OCI-LY7 (cell line): Measurements from ENCODE around the gene STKLD1. TPM values are rescaled to one million over a fixed set of nuclear protein-coding genes. Genes with fewer than 3 reads are reported as not detected.

Experiments
- BruUV-seq: library from RNA; stranded (reverse); fragments of 400-500 nt; replicated peaks from 2 replicates; lab custom pipeline; 2021; lab: Mats Ljungman, UMichigan
- CTCF ChIA-PET: fragments of 300-600 bp; sonication (Branson Sonifier 250); formaldehyde crosslinking; loops from one replicate; lab custom pipeline; 2022; ENCODE audit warnings: antibody characterized with exemption; ENCODE audit not compliant: unreplicated experiment; lab: Charles Lee
- POLR2A ChIA-PET: fragments of 300-600 bp; sonication (Branson Sonifier 250); formaldehyde crosslinking; loops from one replicate; lab custom pipeline; 2022; ENCODE audit warnings: antibody characterized with exemption; lab: Charles Lee
- DNase-seq: peaks from one replicate; pipeline ENCODE4 v3.0.0-alpha.2; 2015; ENCODE audit warnings: low spot score
- H2AFZ ChIP-seq: fragments of 200-600 bp; sonication (generic), shearing (Covaris generic); 2 replicates; pipeline ENCODE4 v1.6.1; 2014; ENCODE audit warnings: mild to moderate bottlenecking, antibody characterized with exemption, low read length, moderate library complexity
- H3K27ac ChIP-seq: fragments of 200-600 bp; sonication (generic); 2 replicates; pipeline ENCODE4 v1.5.1; 2014; ENCODE audit warnings: mixed run types, low read depth, mild to moderate bottlenecking, moderate library complexity, low read length, inconsistent platforms; ENCODE audit not compliant: poor library complexity, severe bottlenecking
- H3K36me3 ChIP-seq: fragments of 200-600 bp; sonication (generic); 2 replicates; pipeline ENCODE4 v1.6.1; 2014; ENCODE audit warnings: mild to moderate bottlenecking, antibody characterized with exemption, low read length, moderate library complexity, mixed read lengths; ENCODE audit not compliant: insufficient read depth
- H3K4me1 ChIP-seq: fragments of 200-600 bp; sonication (generic); 2 replicates; pipeline ENCODE4 v1.5.1; 2014; ENCODE audit warnings: mild to moderate bottlenecking, low read length; ENCODE audit not compliant: insufficient read depth, poor library complexity, severe bottlenecking
- H3K4me2 ChIP-seq: fragments of 200-600 bp; sonication (generic); 2 replicates; pipeline ENCODE4 v1.6.1; 2014; ENCODE audit warnings: mild to moderate bottlenecking, low read length
- H3K4me3 ChIP-seq: fragments of 200-600 bp; sonication (generic); 2 replicates; pipeline ENCODE4 v1.5.1; 2014; ENCODE audit warnings: mild to moderate bottlenecking, low read depth, low read length; ENCODE audit not compliant: poor library complexity, severe bottlenecking
- H3K79me2 ChIP-seq: fragments of 200-600 bp; sonication (generic); 2 replicates; pipeline ENCODE4 v1.6.1; 2016; ENCODE audit warnings: low read depth, mild to moderate bottlenecking, low read length, moderate library complexity, mixed read lengths; ENCODE audit not compliant: insufficient read depth
- H3K9me2 ChIP-seq: fragments of 200-600 bp; sonication (generic); 2 replicates; pipeline ENCODE4 v1.6.1; 2016; ENCODE audit warnings: mild to moderate bottlenecking, low read length, mixed read lengths; ENCODE audit not compliant: insufficient read depth
- H3K9me3 ChIP-seq: fragments of 200-600 bp; sonication (generic); 2 replicates; pipeline ENCODE4 v1.6.1; 2014; ENCODE audit warnings: mild to moderate bottlenecking, mixed run types, low read length, mixed read lengths
- H4K20me1 ChIP-seq: fragments of 200-600 bp; sonication (generic); 2 replicates; pipeline ENCODE4 v1.6.1; 2014; ENCODE audit warnings: mild to moderate bottlenecking, antibody characterized with exemption, low read length, moderate library complexity, mixed read lengths; ENCODE audit not compliant: insufficient read depth
- CTCF ChIP-seq: fragments of 200-600 bp; sonication (generic); conservative IDR thresholded peaks from 2 replicates; pipeline ENCODE4 v1.5.1; 2014; ENCODE audit warnings: mild to moderate bottlenecking, antibody characterized with exemption, low read length, moderate library complexity, mixed read lengths
- EZH2phosphoT487 ChIP-seq: fragments of 200-600 bp; sonication (generic); IDR thresholded peaks from 2 replicates; pipeline ENCODE4 v1.6.1; 2018; ENCODE audit warnings: low read depth, borderline replicate concordance, mild to moderate bottlenecking, mixed run types, antibody characterized with exemption, low read length, moderate library complexity, mixed read lengths
- intact Hi-C: fragments of 100-400 bp; cut with micrococcal nuclease; formaldehyde crosslinking; loops from one replicate; pipeline ENCODE4 v1.10.0; 2022; ENCODE audit not compliant: unreplicated experiment
- total RNA-seq, 2 experiments: library from RNA; depleted of rRNA in 1 of 2; stranded (reverse); fragments of >200 nt in 1 of 2; shearing (Covaris generic) in 1 of 2; gene quantifications; 2 replicates each; pipeline ENCODE4 v1.2.3, GENCODE V29; 2014 to 2022

The STKLD1 gene
- total RNA-seq, 2 experiments from 2014 or later, result 1.4 to 1.7 TPM

GRCh38 chr9:133349965-133350616 lies 26.1 kb upstream of the STKLD1 start:
- H3K9me3 ChIP-seq, result no peaks in the 10 kb centered on the region
- peak overlapping the region; percentile 99 for H3K4me3 ChIP-seq
- peaks cover 50% of the 10 kb centered on the region for H3K79me2 ChIP-seq
- BruUV-seq, result no TSS peak
- H3K27ac ChIP-seq, result peak overlapping the region; percentile 87
- intact Hi-C loops, result loop anchor here (2.0 to 5.0 kb wide), 3 partner anchors 67 to 137 kb away; partner anchors contain the start of genes REXO4 and SLC2A6
- H2AFZ ChIP-seq, result no peak overlapping the region
- no peaks in the 10 kb centered on the region for H3K9me2 ChIP-seq
- no peak for DNase-seq
- H4K20me1 ChIP-seq, result peaks cover 17% of the 10 kb centered on the region
- H3K4me2 ChIP-seq, result peak overlapping the region; percentile 99
- TF ChIP-seq EZH2phosphoT487 (no peak), CTCF (no peak)
- CTCF ChIA-PET, result no interaction called here
- peaks cover 75% of the 10 kb centered on the region for H3K36me3 ChIP-seq
- POLR2A ChIA-PET, result interaction anchor here (0.8 kb wide), 1 partner anchor 109 kb away, joined by 4 read pairs; the partner anchor contains the start of gene CACFD1
- peaks cover 54% of the 10 kb centered on the region for H3K4me1 ChIP-seq

- ChIA-PET POLR2A (no interaction called here), CTCF (no interaction called here)
- Histone ChIP-seq H3K9me3 (no peaks in the 10 kb centered on the region), H2AFZ (no peak overlapping the region), H3K4me2 (no peak overlapping the region), H3K4me3 (no peak overlapping the region), H3K4me1 (peaks cover 50% of the 10 kb centered on the region), H3K9me2 (no peaks in the 10 kb centered on the region), H3K27ac (no peak overlapping the region), H3K79me2 (peaks cover 45% of the 10 kb centered on the region), H4K20me1 (peaks cover 17% of the 10 kb centered on the region), H3K36me3 (peaks cover 61% of the 10 kb centered on the region)
- TF ChIP-seq CTCF (no peak), EZH2phosphoT487 (no peak)
- intact Hi-C loops, result loop anchor here (5.0 kb wide), 1 partner anchor 126 kb away; the partner anchor contains the start of gene SLC2A6
- DNase-seq, result no peak
- TSS peak; percentile 23 for BruUV-seq
Measured at GRCh38 chr9:133351526-133351907, 24.6 kb upstream of the STKLD1 start.
